H1 (cell line): Measurements from ENCODE around the gene TAF8. TPM values are rescaled to one million over a fixed set of nuclear protein-coding genes. Genes with fewer than 3 reads are reported as not detected.

Experiments
- BACH1 ChIP-seq: IDR thresholded peaks from 2 replicates; pipeline ENCODE4 v1.6.1; 2012; ENCODE audit warnings: low read length, improper control_type of control experiment
- BRCA1 ChIP-seq: IDR thresholded peaks from 2 replicates; pipeline ENCODE4 v1.6.1; 2012; ENCODE audit warnings: low read depth, low read length, improper control_type of control experiment
- CBX5 ChIP-seq: fragments of 300-800, 300-1000 bp; sonication (generic); IDR thresholded peaks from 2 replicates; pipeline ENCODE4 v1.7.1; 2016; ENCODE audit warnings: antibody characterized with exemption, low read length, low read depth
- CREB1 ChIP-seq: IDR thresholded peaks from 2 replicates; pipeline ENCODE4 v1.6.1; 2012; ENCODE audit warnings: inconsistent platforms
- E2F6 ChIP-seq: IDR thresholded peaks from 2 replicates; pipeline ENCODE4 v1.6.1; 2012; ENCODE audit warnings: inconsistent platforms
- EP300 ChIP-seq, 2 experiments: IDR thresholded peaks; 1 replicate in 1 of 2; 2 replicates in 1 of 2; pipeline ENCODE4 v1.6.1; 2011 to 2012; ENCODE audit warnings: low read depth in 2 of 2, low read length in 2 of 2, mild to moderate bottlenecking in 2 of 2, borderline replicate concordance in 1 of 2, inconsistent platforms in 1 of 2, moderate library complexity in 1 of 2
- FOSL1 ChIP-seq: IDR thresholded peaks from 2 replicates; pipeline ENCODE4 v1.6.1; 2011; ENCODE audit warnings: mild to moderate bottlenecking, low read depth, low read length, moderate library complexity; ENCODE audit not compliant: insufficient read depth
- GTF2F1 ChIP-seq: IDR thresholded peaks from 2 replicates; pipeline ENCODE4 v1.6.1; 2012; ENCODE audit warnings: low read depth, low read length, improper control_type of control experiment, borderline replicate concordance
- MAFK ChIP-seq: IDR thresholded peaks from 2 replicates; pipeline ENCODE4 v1.6.1; 2012; ENCODE audit warnings: low read depth, mild to moderate bottlenecking, improper control_type of control experiment, low read length
- MAX ChIP-seq: IDR thresholded peaks from 2 replicates; pipeline ENCODE4 v1.6.1; 2012; ENCODE audit warnings: inconsistent platforms
- NANOG ChIP-seq: IDR thresholded peaks from 2 replicates; pipeline ENCODE4 v1.6.1; 2011; ENCODE audit warnings: low read length, low read depth, mild to moderate bottlenecking, inconsistent platforms; ENCODE audit not compliant: insufficient read depth, poor library complexity, severe bottlenecking
- NRF1 ChIP-seq: IDR thresholded peaks from 2 replicates; pipeline ENCODE4 v1.6.1; 2011; ENCODE audit warnings: mild to moderate bottlenecking, low read depth, low read length, improper control_type of control experiment
- PHF8 ChIP-seq: fragments of 200-600 bp; sonication (generic); conservative IDR thresholded peaks from 2 replicates; pipeline ENCODE4 v1.7.1; 2012; ENCODE audit warnings: low read depth, mild to moderate bottlenecking, inconsistent platforms, low read length, moderate library complexity
- POU5F1 ChIP-seq: IDR thresholded peaks from 2 replicates; pipeline ENCODE4 v1.6.1; 2011; ENCODE audit warnings: low read depth, mild to moderate bottlenecking, low read length, moderate library complexity
- RBBP5 ChIP-seq: IDR thresholded peaks from 2 replicates; pipeline ENCODE4 v1.7.1; 2012; ENCODE audit warnings: low read depth, mild to moderate bottlenecking, inconsistent platforms, low read length, moderate library complexity, borderline replicate concordance
- SAP30 ChIP-seq: fragments of 300-600 bp; sonication (generic); IDR thresholded peaks from 2 replicates; pipeline ENCODE4 v1.7.1; 2012; ENCODE audit warnings: low read length, moderate library complexity, mild to moderate bottlenecking, inconsistent platforms; ENCODE audit not compliant: insufficient read depth, insufficient replicate concordance
- SIX5 ChIP-seq: IDR thresholded peaks from 2 replicates; pipeline ENCODE4 v1.6.1; 2011; ENCODE audit warnings: mild to moderate bottlenecking, low read depth, low read length
- SP4 ChIP-seq: IDR thresholded peaks from 2 replicates; pipeline ENCODE4 v1.6.1; 2012; ENCODE audit warnings: low read length, inconsistent platforms
- SRF ChIP-seq: IDR thresholded peaks from 2 replicates; pipeline ENCODE4 v1.6.1; 2011; ENCODE audit warnings: mild to moderate bottlenecking, low read depth, low read length, moderate library complexity
- TAF7 ChIP-seq: optimal IDR thresholded peaks from 2 replicates; pipeline ENCODE3; 2011; ENCODE audit warnings: low read depth, mild to moderate bottlenecking, inconsistent platforms, low read length, moderate library complexity, borderline replicate concordance
- TCF12 ChIP-seq: IDR thresholded peaks from 2 replicates; pipeline ENCODE4 v1.6.1; 2011; ENCODE audit warnings: low read depth, mild to moderate bottlenecking, low read length
- YY1 ChIP-seq: IDR thresholded peaks from 2 replicates; pipeline ENCODE4 v1.6.1; 2011; ENCODE audit warnings: low read depth, mild to moderate bottlenecking, low read length
- ZNF274 ChIP-seq: IDR thresholded peaks from 2 replicates; pipeline ENCODE4 v1.7.0; 2012; ENCODE audit warnings: low read length, borderline replicate concordance; ENCODE audit errors: extremely low read depth
- polyA plus RNA-seq, 7 experiments: library from polyadenylated mRNA; depleted of rRNA in 3 of 7; stranded (reverse) in 5 of 7; unstranded in 2 of 7; fragments of >200 nt in 5 of 7; fragments of 200-250 nt in 2 of 7; gene quantifications; 1 replicate in 5 of 7; 2 replicates in 1 of 7; 4 replicates in 1 of 7; pipeline versions ENCODE4 v1.2.1 to v1.2.3, GENCODE V29; 2011 to 2013; ENCODE audit warnings: missing spikeins in 2 of 7, mixed read lengths in 2 of 7
- total RNA-seq: library from RNA; stranded (reverse); fragmentation: NEBNext Ultra II Directional; extraction: Animal tissue kit (Norgen Biotek cat#: 25700); gene quantifications from 2 replicates; pipeline ENCODE4 v1.2.1, GENCODE V29; 2021

Gene TAF8
- total and polyA plus RNA-seq, 2 of the 8 experiments (the other 6 are each of a cell fraction or from before 2014, with no cell fraction given): 32.2 to 34.0 TPM

- TF ChIP-seq POU5F1 (0 out of 2 replicates have a peak, but pooled peaks have one; percentile 43), SIX5 (no peak), MAX (no peak), MAFK (no peak), TCF12 (peak; percentile 75; the same call in 1 of the 2 replicates), FOSL1 (no peak), TAF7 (no peak), BRCA1 (no peak), NANOG (peak; percentile 98), E2F6 (no peak), ZNF274 (no peak), NRF1 (no peak), CBX5 (no peak), RBBP5 (no peak), GTF2F1 (no peak), CREB1 (no peak), SAP30 (no peak), SP4 (no peak), YY1 (0 out of 2 replicates have a peak, but pooled peaks have one; percentile 15), EP300 (IDR thresholded peaks at IDR 0.05; ENCODE audit: borderline replicate concordance in 1 of 2, low read depth in 2 of 2, low read length in 2 of 2) (peak in 1 of 2 experiments; percentile 84; a peak in 1 of 3 replicates), BACH1 (no peak), SRF (no peak), PHF8 (no peak)
Observed at GRCh38 chr6:42045538-42046460, 4.5 kb upstream of the TAF8 start (continued).
